Upper lobe of left lung (tissue), 4 donors: Measurements from ENCODE around the gene DOCK8.

Experiments used
- CTCF ChIP-seq, 6 experiments: fragments of 450-650 bp in 4 of 6; fragments of 200-600 bp in 2 of 6; sonication (generic) in 2 of 6; IDR thresholded peaks; one replicate each; pipeline ENCODE4 v1.5.1; 2016 to 2019; ENCODE audit warnings: antibody characterized with exemption in 6 of 6
- EP300 ChIP-seq, 4 donors: sonication (generic); formaldehyde crosslinking; IDR thresholded peaks; one replicate each; pipeline ENCODE4 v1.5.1; 2017; ENCODE audit warnings: antibody characterized with exemption in 4 of 4, control low read depth in 2 of 4
- POLR2A ChIP-seq, 4 donors: fragments of 450-650 bp; IDR thresholded peaks; one replicate each; pipeline ENCODE4 v1.5.1; 2016 to 2017; ENCODE audit warnings: antibody characterized with exemption in 4 of 4, mild to moderate bottlenecking in 2 of 4
- POLR2AphosphoS5 ChIP-seq, 2 donors: sonication (generic); formaldehyde crosslinking; IDR thresholded peaks; one replicate each; pipeline ENCODE4 v1.5.1; 2017; ENCODE audit warnings: antibody characterized with exemption in 2 of 2

GRCh38 chr9:479971-480350 is 265.3 kb downstream of the DOCK8 start:
- no peak for TF ChIP-seq CTCF (IDR thresholded peaks at IDR 0.05)
- TF ChIP-seq POLR2AphosphoS5 (IDR thresholded peaks at IDR 0.05) = no peak
- no peak for TF ChIP-seq POLR2A (IDR thresholded peaks at IDR 0.05)
- TF ChIP-seq EP300 (IDR thresholded peaks at IDR 0.05) = no peak
